Neural cell (in vitro differentiated cells): ENCODE measurements around the gene KLC1. TPM values are rescaled to one million over a fixed set of nuclear protein-coding genes. Genes with fewer than 3 reads are reported as not detected.

Experiments
- H2AFZ ChIP-seq: fragments of 200-600, 300-800 bp; sonication (generic), shearing (Covaris generic); 2 replicates; pipeline ENCODE4 v1.6.0; 2014; ENCODE audit warnings: low read depth, mild to moderate bottlenecking, antibody characterized with exemption, low read length, moderate library complexity
- H3F3A ChIP-seq: fragments of 200-600 bp; shearing (Covaris generic); 2 replicates; pipeline ENCODE4 v1.6.1; 2016; ENCODE audit warnings: mild to moderate bottlenecking, moderate library complexity, mixed read lengths, antibody characterized with exemption, low read length; ENCODE audit not compliant: insufficient read depth, poor library complexity, severe bottlenecking
- H3K27ac ChIP-seq: fragments of 200-600, 300-800 bp; sonication (generic), shearing (Covaris generic); 2 replicates; pipeline ENCODE4 v1.5.1; 2014; ENCODE audit warnings: mild to moderate bottlenecking, low read length, moderate library complexity
- H3K27me3 ChIP-seq: fragments of 300-800, 200-600 bp; sonication (generic), shearing (Covaris generic); 2 replicates; pipeline ENCODE4 v1.6.0; 2014; ENCODE audit warnings: mild to moderate bottlenecking, low read depth, low read length, moderate library complexity; ENCODE audit not compliant: insufficient read depth
- H3K36me3 ChIP-seq: fragments of 300-800, 200-600 bp; sonication (generic), shearing (Covaris generic); 2 replicates; pipeline ENCODE4 v1.5.1; 2014; ENCODE audit warnings: mild to moderate bottlenecking, antibody characterized with exemption, low read length, moderate library complexity; ENCODE audit not compliant: insufficient read depth
- H3K4me2 ChIP-seq: fragments of 300-800, 200-600 bp; sonication (generic), shearing (Covaris generic); 2 replicates; pipeline ENCODE4 v1.6.0; 2014; ENCODE audit warnings: mild to moderate bottlenecking, low read length
- H3K4me3 ChIP-seq: fragments of 300-800, 200-600 bp; sonication (generic), shearing (Covaris generic); 2 replicates; pipeline ENCODE4 v1.5.1; 2014; ENCODE audit warnings: mild to moderate bottlenecking, low read length, moderate library complexity
- H3K79me2 ChIP-seq: fragments of 200-600 bp; shearing (Covaris generic); replicated peaks from 2 replicates; pipeline ENCODE4 v1.6.0; 2014; ENCODE audit warnings: mild to moderate bottlenecking, low read length, moderate library complexity; ENCODE audit not compliant: insufficient read depth
- H3K9ac ChIP-seq: fragments of 300-800, 200-600 bp; sonication (generic), shearing (Covaris generic); 2 replicates; pipeline ENCODE4 v1.6.1; 2016; ENCODE audit warnings: mild to moderate bottlenecking, low read length, mixed read lengths
- H3K9me2 ChIP-seq: fragments of 200-600 bp; shearing (Covaris generic); 2 replicates; pipeline ENCODE4 v1.6.1; 2016; ENCODE audit warnings: mild to moderate bottlenecking, low read length, mixed read lengths; ENCODE audit not compliant: insufficient read depth
- H3K9me3 ChIP-seq: fragments of 200-600, 300-800 bp; sonication (generic), shearing (Covaris generic); 2 replicates; pipeline ENCODE4 v1.6.1; 2016; ENCODE audit warnings: mild to moderate bottlenecking, mixed run types, low read length, moderate library complexity, mixed read lengths
- H4K20me1 ChIP-seq: fragments of 200-600 bp; shearing (Covaris generic); 2 replicates; pipeline ENCODE4 v1.6.1; 2016; ENCODE audit warnings: mild to moderate bottlenecking, mixed run types; ENCODE audit not compliant: insufficient read depth
- CTCF ChIP-seq: fragments of 450-650 bp; IDR thresholded peaks from 2 replicates; pipeline ENCODE4 v1.5.1; 2014; ENCODE audit warnings: antibody characterized with exemption, mild to moderate bottlenecking, moderate library complexity; ENCODE audit not compliant: poor library complexity, severe bottlenecking
- EP300 ChIP-seq: fragments of 450-650 bp; conservative IDR thresholded peaks from 2 replicates; pipeline ENCODE4 v1.6.1; 2014; ENCODE audit warnings: antibody characterized with exemption, mild to moderate bottlenecking, moderate library complexity; ENCODE audit not compliant: poor library complexity, severe bottlenecking
- EZH2 ChIP-seq: fragments of 200-600, 300-800 bp; shearing (Covaris generic), sonication (generic); IDR thresholded peaks from 2 replicates; pipeline ENCODE4 v1.6.1; 2014; ENCODE audit warnings: antibody characterized with exemption, low read length, borderline replicate concordance, mild to moderate bottlenecking; ENCODE audit not compliant: insufficient read depth, poor library complexity, severe bottlenecking
- MXI1 ChIP-seq: fragments of 450-650 bp; conservative IDR thresholded peaks from 2 replicates; pipeline ENCODE4 v1.6.1; 2014; ENCODE audit warnings: antibody characterized with exemption, mild to moderate bottlenecking; ENCODE audit not compliant: poor library complexity, severe bottlenecking
- POLR2AphosphoS5 ChIP-seq: IDR thresholded peaks from 2 replicates; pipeline ENCODE4 v1.6.1; 2012
- RAD21 ChIP-seq: fragments of 450-650 bp; conservative IDR thresholded peaks from 2 replicates; pipeline ENCODE4 v1.6.1; 2014; ENCODE audit warnings: antibody characterized with exemption, mild to moderate bottlenecking, moderate library complexity
- REST ChIP-seq: IDR thresholded peaks from 2 replicates; pipeline ENCODE4 v1.6.1; 2012; ENCODE audit warnings: borderline replicate concordance
- SMC3 ChIP-seq: fragments of 450-650 bp; conservative IDR thresholded peaks from 2 replicates; pipeline ENCODE4 v1.6.1; 2014; ENCODE audit warnings: antibody characterized with exemption, mild to moderate bottlenecking, moderate library complexity; ENCODE audit not compliant: poor library complexity
- TAF1 ChIP-seq: IDR thresholded peaks from 2 replicates; pipeline ENCODE4 v1.6.1; 2012; ENCODE audit warnings: low read depth
- polyA plus RNA-seq: library from polyadenylated mRNA; depleted of rRNA; stranded (reverse); fragments of >200 nt; gene quantifications from 2 replicates; pipeline ENCODE4 v1.2.3, GENCODE V29; 2014

Gene KLC1
- polyA plus RNA-seq, 1 donor from 2014 or later, result 1,272 TPM

GRCh38 chr14:103621860-103622259, 7.2 kb upstream of the KLC1 start:
- Histone ChIP-seq H3K36me3 (no peaks in the 10 kb centered on the region), H4K20me1 (no peaks in the 10 kb centered on the region), H3K27me3 (no peaks in the 10 kb centered on the region), H3K9me3 (no peaks in the 10 kb centered on the region), H3F3A (no peaks in the 10 kb centered on the region), H3K9me2 (no peaks in the 10 kb centered on the region), H3K4me3 (no peak overlapping the region), H3K4me2 (no peak overlapping the region), H3K9ac (no peak overlapping the region), H2AFZ (no peak overlapping the region), H3K79me2 (no peaks in the 10 kb centered on the region), H3K27ac (no peak overlapping the region)
- no peak for TF ChIP-seq POLR2AphosphoS5
- TF ChIP-seq TAF1, result no peak
- no peak for TF ChIP-seq RAD21
- no peak for TF ChIP-seq MXI1
- no peak for TF ChIP-seq SMC3
- TF ChIP-seq REST, result no peak
- TF ChIP-seq CTCF, result no peak
- no peak for TF ChIP-seq EZH2
- TF ChIP-seq EP300, result no peak

- no peaks in the 10 kb centered on the region for H4K20me1 ChIP-seq
Measured at GRCh38 chr14:103623308-103623707, 5.7 kb upstream of the KLC1 start.

More at GRCh38 chr14:103623308-103623707, 5.7 kb upstream of the KLC1 start:
- no peaks in the 10 kb centered on the region for H3K36me3 ChIP-seq
- H3K9ac ChIP-seq, result no peak overlapping the region
- no peak for TF ChIP-seq POLR2AphosphoS5
- TF ChIP-seq EZH2, result no peak
- TF ChIP-seq CTCF, result no peak
- TF ChIP-seq SMC3, result no peak
- TF ChIP-seq EP300, result no peak
- H3K27ac ChIP-seq, result no peak overlapping the region
- no peaks in the 10 kb centered on the region for H3K9me3 ChIP-seq
- no peaks in the 10 kb centered on the region for H3F3A ChIP-seq
- peaks cover 1% of the 10 kb centered on the region for H3K79me2 ChIP-seq
- H3K9me2 ChIP-seq, result no peaks in the 10 kb centered on the region
- no peak overlapping the region for H2AFZ ChIP-seq
- no peaks in the 10 kb centered on the region for H3K27me3 ChIP-seq
- no peak overlapping the region for H3K4me2 ChIP-seq
- no peak overlapping the region for H3K4me3 ChIP-seq
